SW480 (cell line): Measurements from ENCODE around the gene ZSCAN29.

Source experiments
- DNase-seq: peaks from one replicate; pipeline ENCODE4 v3.0.0-alpha.2; 2016; ENCODE audit warnings: low spot score

ZSCAN29 gene

GRCh38 chr15:43347114-43347513, 23.7 kb downstream of the ZSCAN29 start:
- no peak for DNase-seq

DNA sequence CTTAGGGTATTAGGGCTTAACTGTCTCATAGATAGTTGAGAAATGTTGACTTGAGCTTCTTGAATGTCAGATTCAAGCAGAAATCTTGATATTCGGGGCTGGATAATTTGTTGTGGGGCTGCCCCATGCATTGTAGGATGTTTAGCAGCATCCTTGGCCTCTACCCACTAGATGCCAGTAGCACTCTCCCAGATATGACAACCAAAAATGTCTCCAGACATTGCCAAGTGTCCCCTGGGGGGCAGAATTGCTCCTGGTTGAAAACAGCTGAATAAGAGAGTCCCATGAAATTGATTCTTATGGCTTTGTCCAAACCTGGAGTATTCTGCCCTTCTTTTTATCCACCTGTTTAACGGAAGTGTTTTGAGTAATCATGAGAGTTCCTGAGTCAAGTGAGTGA, 24.5 kb downstream of the ZSCAN29 start:
- no peak for DNase-seq

- no peak for DNase-seq
These were observed 40.1 kb downstream of the ZSCAN29 start for GRCh38 chr15:43330780-43331087.

GRCh38 chr15:43329960-43330779, 40.7 kb downstream of the ZSCAN29 start, which contains the start of gene LCMT2:
Gene LCMT2 (minus strand): TSS chr15:43330573. CDS start chr15:43330489, 84 bp downstream.
- DNase-seq = peak; percentile 89

DNA sequence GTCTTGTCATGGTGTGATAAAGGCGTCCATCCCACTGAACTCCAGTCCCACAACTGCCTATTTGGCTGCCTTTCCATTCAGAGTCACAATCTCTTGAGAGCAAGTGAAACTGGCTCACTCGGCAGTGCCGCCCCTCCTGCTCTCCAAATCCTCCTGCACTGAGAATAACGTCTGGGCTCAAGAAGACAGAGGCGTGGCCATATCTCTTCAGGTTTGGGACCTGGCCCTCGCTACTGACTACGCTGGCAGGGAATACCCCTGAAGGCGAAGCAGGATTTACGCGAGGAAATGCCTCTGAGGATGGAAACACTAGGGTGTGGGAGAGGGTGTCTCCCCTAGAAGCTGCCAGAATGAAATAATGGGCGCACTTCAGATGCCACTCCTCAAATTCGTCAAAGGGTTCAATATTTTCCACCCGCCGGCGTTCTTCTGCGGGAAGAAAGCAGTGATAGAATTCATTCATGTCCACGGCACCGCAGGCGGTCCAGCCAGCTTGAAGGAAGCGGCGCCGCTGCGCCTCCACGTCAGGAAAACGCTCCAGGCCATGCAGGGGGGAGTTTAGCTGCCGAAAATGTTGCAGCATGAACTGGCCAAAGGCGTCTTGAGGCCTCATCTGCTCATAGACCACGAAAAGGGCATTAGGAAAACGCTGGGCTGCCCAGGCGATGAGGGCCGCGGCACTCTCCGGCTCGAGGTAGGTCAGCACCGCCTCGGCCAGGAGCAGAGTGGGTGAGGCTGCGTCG, 41.5 kb downstream of the ZSCAN29 start:
- no peak for DNase-seq

GRCh38 chr15:43325039-43325684, 45.7 kb downstream of the ZSCAN29 start:
- DNase-seq = no peak

- DNase-seq = no peak
These were observed 51.7 kb downstream of the ZSCAN29 start for GRCh38 chr15:43318990-43319771.

- no peak for DNase-seq
These were observed 53.2 kb downstream of the ZSCAN29 start for GRCh38 chr15:43317566-43318184.

GRCh38 chr15:43316971-43317346, 53.9 kb downstream of the ZSCAN29 start:
- DNase-seq = no peak

DNA sequence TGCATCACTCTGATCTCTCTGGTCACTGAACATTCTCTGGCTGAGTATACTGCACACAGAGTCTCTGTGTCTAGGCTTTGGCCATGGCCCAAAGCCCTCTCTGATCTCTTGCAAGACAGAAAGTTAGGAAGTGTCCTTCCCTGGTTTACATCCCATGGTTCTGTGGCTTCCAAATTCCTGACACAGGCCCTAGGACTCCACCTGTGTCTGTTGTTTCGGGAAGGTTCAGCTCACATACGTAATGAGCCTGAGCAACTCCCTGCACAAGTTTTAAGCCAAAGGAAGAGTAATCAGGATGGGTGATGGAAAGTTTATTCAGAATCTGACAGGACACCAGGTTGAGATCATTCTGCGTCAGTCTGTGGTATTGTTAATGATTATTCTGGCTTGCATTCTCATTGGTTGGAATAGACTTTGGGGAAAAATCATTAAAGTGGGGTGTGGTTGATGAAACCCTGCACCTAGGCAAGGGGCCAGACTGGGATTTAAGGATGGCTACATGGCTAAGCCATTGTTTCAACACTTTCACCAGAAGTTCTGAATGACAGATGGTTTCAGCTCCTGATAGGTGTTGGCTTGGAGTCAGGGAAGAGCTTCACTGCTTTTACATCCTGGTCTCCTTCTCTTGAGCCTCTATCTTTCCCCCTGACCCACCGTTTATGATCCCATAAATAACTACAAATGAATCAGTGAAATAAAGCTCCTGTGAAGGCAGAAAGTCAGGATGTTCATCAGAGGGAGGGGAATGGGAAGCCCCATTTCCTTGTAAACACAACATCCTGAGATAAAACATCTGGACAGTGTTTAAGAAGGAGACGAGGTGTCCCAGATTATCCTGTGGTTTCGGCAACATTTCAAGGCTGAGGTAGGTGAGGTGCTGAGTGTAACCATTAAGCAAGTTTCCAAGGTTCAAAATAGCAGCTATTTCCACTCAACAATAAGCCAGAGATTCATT, 54.5 kb downstream of the ZSCAN29 start:
- no peak for DNase-seq

- DNase-seq = no peak
These were observed 56.7 kb downstream of the ZSCAN29 start for GRCh38 chr15:43314171-43314570.

GRCh38 chr15:43312378-43312777, 58.5 kb downstream of the ZSCAN29 start:
- no peak for DNase-seq
